22Rv1 (cell line): Measurements from ENCODE around the gene ECE1.
"Not testable (repeated sequence)": the region's sequence is repeated elsewhere in the genome, so short reads cannot be mapped to it uniquely, and the experiment has no call there.

ENCODE experiments used
- CTCF ChIP-seq: fragments of 450-650 bp; IDR thresholded peaks from 2 replicates; pipeline ENCODE4 v1.5.1; 2017; ENCODE audit warnings: mild to moderate bottlenecking
- ZFX ChIP-seq: fragments of 450-650 bp; IDR thresholded peaks from 2 replicates; pipeline ENCODE4 v1.6.1; 2017; ENCODE audit warnings: antibody characterized with exemption, borderline replicate concordance

- TF ChIP-seq CTCF, ZFX: not testable (repeated sequence)
Observed at GRCh38 chr1:21170837-21171236, 119.4 kb downstream of the ECE1 start.
